Measurements from ENCODE around the gene SLC6A5.

- no peak for TF ChIP-seq CTCF (IDR thresholded peaks at IDR 0.05; ENCODE audit: poor library complexity)
- TF ChIP-seq EZH2 (IDR thresholded peaks at IDR 0.05; ENCODE audit: borderline replicate concordance), result peak; percentile 70
- peak; percentile 33 for TF ChIP-seq EZH2phosphoT487 (IDR thresholded peaks at IDR 0.05; ENCODE audit: low read depth, severe bottlenecking, unreplicated experiment)
Observed at GRCh38 chr11:20597680-20598484, 1.5 kb upstream of the SLC6A5 start.

Measured in hepatocyte (in vitro differentiated cells).